ENCODE results near the gene FRMD4B.

DNA sequence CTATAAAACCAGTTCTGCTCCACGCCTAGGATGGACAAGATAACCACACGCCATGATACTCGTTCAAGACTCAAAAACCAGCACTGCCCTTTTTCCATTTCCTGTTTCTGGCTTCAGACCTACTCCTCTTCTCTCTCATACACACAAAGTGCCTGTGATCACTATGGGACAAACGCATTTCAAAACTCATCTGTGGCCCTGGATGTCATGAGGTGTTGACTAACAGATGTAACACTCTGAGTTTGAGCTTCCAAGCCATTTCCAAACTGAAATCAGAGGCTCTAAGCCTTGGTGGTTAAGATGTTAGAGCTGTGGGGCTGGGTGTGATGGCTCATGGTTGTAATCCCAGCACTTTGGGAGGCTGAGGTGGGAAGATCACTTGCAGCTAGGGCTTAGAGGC is 207.8 kb downstream of the FRMD4B start:
- TF ChIP-seq, protein P1, sequence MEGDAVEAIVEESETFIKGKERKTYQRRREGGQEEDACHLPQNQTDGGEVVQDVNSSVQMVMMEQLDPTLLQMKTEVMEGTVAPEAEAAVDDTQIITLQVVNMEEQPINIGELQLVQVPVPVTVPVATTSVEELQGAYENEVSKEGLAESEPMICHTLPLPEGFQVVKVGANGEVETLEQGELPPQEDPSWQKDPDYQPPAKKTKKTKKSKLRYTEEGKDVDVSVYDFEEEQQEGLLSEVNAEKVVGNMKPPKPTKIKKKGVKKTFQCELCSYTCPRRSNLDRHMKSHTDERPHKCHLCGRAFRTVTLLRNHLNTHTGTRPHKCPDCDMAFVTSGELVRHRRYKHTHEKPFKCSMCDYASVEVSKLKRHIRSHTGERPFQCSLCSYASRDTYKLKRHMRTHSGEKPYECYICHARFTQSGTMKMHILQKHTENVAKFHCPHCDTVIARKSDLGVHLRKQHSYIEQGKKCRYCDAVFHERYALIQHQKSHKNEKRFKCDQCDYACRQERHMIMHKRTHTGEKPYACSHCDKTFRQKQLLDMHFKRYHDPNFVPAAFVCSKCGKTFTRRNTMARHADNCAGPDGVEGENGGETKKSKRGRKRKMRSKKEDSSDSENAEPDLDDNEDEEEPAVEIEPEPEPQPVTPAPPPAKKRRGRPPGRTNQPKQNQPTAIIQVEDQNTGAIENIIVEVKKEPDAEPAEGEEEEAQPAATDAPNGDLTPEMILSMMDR (conservative IDR thresholded peaks at IDR 0.05; ENCODE audit: low read depth in 2 of 2): no peak
- TF ChIP-seq, protein P2, sequence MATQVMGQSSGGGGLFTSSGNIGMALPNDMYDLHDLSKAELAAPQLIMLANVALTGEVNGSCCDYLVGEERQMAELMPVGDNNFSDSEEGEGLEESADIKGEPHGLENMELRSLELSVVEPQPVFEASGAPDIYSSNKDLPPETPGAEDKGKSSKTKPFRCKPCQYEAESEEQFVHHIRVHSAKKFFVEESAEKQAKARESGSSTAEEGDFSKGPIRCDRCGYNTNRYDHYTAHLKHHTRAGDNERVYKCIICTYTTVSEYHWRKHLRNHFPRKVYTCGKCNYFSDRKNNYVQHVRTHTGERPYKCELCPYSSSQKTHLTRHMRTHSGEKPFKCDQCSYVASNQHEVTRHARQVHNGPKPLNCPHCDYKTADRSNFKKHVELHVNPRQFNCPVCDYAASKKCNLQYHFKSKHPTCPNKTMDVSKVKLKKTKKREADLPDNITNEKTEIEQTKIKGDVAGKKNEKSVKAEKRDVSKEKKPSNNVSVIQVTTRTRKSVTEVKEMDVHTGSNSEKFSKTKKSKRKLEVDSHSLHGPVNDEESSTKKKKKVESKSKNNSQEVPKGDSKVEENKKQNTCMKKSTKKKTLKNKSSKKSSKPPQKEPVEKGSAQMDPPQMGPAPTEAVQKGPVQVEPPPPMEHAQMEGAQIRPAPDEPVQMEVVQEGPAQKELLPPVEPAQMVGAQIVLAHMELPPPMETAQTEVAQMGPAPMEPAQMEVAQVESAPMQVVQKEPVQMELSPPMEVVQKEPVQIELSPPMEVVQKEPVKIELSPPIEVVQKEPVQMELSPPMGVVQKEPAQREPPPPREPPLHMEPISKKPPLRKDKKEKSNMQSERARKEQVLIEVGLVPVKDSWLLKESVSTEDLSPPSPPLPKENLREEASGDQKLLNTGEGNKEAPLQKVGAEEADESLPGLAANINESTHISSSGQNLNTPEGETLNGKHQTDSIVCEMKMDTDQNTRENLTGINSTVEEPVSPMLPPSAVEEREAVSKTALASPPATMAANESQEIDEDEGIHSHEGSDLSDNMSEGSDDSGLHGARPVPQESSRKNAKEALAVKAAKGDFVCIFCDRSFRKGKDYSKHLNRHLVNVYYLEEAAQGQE (IDR thresholded peaks at IDR 0.05; ENCODE audit: unreplicated experiment): no peak
- no peak for TF ChIP-seq POLR2AphosphoS5 (IDR thresholded peaks at IDR 0.05; ENCODE audit: low read depth)
- TF ChIP-seq CREB1 (CRISPR knock-in tag; IDR thresholded peaks at IDR 0.05; ENCODE audit: low read depth): no peak
- no peak for TF ChIP-seq EZH2phosphoT487 (IDR thresholded peaks at IDR 0.05; ENCODE audit: unreplicated experiment)
- TF ChIP-seq STAT1 (IDR thresholded peaks at IDR 0.05; ENCODE audit: unreplicated experiment): no peak
- TF ChIP-seq EZH2 (IDR thresholded peaks at IDR 0.05; ENCODE audit: low read depth, unreplicated experiment): no peak
- TF ChIP-seq ZNF331 (CRISPR knock-in tag; IDR thresholded peaks at IDR 0.05; ENCODE audit: low read depth): no peak
- TF ChIP-seq JUNB (IDR thresholded peaks at IDR 0.05; ENCODE audit: unreplicated experiment): no peak
- TF ChIP-seq NANOG (IDR thresholded peaks at IDR 0.05; ENCODE audit: borderline replicate concordance): no peak
- no peak for TF ChIP-seq ZNF462 (CRISPR knock-in tag; IDR thresholded peaks at IDR 0.05)
- no peak for TF ChIP-seq ZNF114 (CRISPR knock-in tag; IDR thresholded peaks at IDR 0.05)
- TF ChIP-seq, protein P3, sequence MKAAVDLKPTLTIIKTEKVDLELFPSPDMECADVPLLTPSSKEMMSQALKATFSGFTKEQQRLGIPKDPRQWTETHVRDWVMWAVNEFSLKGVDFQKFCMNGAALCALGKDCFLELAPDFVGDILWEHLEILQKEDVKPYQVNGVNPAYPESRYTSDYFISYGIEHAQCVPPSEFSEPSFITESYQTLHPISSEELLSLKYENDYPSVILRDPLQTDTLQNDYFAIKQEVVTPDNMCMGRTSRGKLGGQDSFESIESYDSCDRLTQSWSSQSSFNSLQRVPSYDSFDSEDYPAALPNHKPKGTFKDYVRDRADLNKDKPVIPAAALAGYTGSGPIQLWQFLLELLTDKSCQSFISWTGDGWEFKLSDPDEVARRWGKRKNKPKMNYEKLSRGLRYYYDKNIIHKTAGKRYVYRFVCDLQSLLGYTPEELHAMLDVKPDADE (IDR thresholded peaks at IDR 0.05): no peak
